Measurements from ENCODE around the gene PAOX. TPM values are rescaled to one million over a fixed set of nuclear protein-coding genes. Genes with fewer than 3 reads are reported as not detected.
"Not testable (repeated sequence)": the region's sequence is repeated elsewhere in the genome, so short reads cannot be mapped to it uniquely, and the experiment has no call there.

PAOX gene
- total RNA-seq, 1 donor from 2014 or later, result 3.4 TPM

DNA sequence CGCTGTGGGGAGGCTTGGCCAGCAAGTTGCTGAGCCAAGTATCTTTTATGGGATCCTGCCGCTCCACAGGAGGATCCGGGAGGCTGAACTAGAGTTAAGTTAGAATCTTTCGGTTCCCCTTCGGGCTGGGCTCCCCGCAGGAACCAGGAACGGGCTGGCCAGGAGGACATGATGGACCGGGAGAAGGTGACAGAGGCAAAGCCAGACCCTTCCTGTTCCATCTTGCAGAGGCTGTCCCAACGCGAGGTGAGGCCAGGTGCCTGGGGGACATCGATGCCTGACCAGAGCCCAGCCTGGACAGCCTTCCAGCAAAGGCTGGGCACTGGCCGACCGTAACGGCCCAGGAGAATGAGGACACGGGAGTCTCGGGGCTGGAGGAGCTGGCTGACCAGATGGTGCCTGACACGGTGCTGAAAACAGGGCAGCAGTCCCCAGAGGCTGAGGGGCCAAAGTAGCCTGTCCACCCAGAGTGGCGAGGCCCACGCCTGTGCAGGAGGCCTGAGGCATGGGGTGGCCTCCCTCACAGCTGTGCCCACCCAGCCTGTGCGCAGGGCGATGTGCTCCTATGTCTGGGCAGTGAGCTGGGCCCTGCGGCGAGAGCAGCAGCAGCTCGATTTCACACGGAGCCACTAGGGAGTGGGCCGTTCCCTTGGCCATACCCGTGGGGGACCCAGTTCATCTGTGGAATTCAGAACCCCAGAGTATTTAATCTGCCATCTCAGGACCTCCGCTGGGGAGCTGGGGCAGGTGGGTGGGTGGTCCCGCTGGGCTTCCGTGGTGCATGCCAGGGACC lies 1.8 kb upstream of the PAOX start:
- intact Hi-C loops (cut with DNase I), result no loop called here
- ATAC-seq (ENCODE audit: poor library complexity), result no peak
- no peak for DNase-seq

DNA sequence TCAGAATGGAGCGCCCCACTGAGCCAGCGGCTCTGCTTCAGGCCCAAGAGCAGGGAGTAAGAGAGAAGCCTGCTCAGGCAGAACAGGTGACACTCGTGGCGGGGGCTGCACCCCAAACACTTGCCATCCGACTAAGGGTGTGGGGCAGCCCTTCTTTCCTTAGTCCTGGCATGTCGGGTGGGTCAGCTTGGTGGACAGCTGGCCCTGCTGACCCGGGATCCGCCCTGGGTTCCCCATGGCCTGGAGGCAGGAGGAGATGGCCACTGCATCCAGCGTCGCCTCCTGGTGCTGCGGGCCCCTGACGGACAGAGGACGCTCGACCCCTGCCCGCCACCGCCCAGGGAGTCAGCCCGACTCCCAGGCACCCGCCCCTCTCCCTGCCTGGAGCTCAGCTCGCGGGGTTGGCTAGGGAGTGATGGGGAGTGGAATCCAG lies 1.2 kb upstream of the PAOX start:
- ATAC-seq (ENCODE audit: poor library complexity), result peak; percentile 6
- intact Hi-C loops (cut with DNase I), result no loop called here
- no peak for DNase-seq

- DNase-seq (peak; percentile 85), ATAC-seq (ENCODE audit: poor library complexity) (peak; percentile 88)
- intact Hi-C loops (cut with DNase I), result no loop called here
Observed at GRCh38 chr10:133378251-133379096, 588 bp upstream of the PAOX start.

DNA sequence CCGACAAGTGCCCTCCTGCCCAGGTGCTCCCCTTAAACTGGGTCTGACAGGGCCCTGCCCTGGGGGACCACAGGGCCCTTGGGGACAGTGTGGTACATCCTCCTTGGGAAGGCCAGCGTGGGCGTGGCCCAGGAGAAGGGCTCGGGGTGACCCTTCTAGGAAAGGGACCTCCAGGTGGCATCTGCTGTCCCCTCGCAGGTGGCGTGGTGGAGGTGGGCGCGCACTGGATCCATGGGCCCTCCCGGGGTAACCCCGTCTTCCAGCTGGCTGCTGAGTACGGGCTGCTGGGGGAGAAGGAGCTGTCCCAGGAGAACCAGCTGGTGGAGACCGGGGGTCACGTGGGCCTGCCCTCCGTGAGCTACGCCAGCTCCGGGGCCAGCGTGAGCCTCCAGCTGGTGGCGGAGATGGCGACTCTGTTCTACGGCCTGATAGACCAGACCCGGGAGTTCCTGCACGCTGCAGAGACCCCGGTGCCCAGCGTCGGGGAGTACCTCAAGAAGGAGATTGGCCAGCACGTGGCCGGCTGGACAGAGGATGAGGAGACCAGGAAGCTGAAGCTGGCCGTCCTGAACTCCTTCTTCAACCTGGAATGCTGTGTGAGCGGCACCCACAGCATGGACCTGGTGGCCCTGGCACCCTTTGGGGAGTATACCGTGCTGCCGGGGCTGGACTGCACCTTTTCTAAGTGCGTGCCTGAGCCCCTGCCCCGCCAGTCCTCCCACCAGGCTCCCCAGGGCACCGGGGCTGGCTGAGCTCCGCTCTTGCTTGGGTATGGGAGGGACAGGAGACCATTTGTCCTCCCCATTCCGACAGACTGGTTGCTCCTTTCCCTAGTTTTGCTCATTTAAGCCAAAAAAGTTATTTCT lies 972 bp downstream of the PAOX start:
- DNase-seq (no peak), ATAC-seq (ENCODE audit: poor library complexity) (peak; percentile 5)
- intact Hi-C loops (cut with DNase I), result no loop called here

GRCh38 chr10:133381036-133381435 lies 2.0 kb downstream of the PAOX start:
- intact Hi-C loops (cut with DNase I), result no loop called here
- DNase-seq, result no peak
- no peak for ATAC-seq (ENCODE audit: poor library complexity)

DNA sequence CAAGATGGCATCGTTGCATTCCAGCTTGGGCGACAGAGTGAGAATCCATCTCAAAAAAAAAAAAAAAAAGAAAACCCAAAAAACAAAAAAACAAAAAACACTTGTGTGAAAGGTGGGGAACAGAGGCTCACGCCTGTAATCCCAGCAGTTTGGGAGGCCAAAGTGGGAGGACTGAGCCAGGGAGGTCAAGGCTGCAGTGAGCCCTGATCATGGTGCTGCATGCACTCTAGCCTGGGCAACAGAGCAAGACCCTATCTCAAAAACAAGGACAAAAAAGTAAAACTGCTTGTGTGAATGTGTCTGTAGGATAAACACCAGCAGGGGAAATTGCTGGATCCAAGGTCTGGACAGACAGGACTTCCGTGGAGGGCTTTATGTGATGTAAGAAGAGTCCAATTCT lies 4.5 kb downstream of the PAOX start:
- ATAC-seq (ENCODE audit: poor library complexity), result no peak
- intact Hi-C loops (cut with DNase I), result no loop called here
- no peak for DNase-seq

DNA sequence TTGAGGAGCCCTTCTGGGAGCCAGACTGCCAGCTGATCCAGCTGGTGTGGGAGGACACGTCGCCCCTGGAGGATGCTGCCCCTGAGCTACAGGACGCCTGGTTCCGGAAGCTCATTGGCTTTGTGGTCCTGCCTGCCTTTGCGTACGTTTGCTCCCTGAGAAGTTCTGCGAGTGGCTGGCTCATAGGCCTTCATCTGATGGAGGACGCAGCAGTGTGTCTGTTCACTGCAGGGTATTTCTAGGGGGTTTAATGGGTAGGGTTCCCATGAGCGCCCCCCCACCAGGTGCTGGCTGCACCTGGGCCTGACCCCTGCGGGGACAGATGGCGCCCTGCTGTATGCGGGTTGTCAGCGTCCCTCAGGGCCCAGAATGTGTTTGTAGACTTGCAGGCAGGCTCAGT lies 5.0 kb downstream of the PAOX start:
- DNase-seq, result no peak
- intact Hi-C loops (cut with DNase I), result no loop called here
- ATAC-seq (ENCODE audit: poor library complexity), result no peak

- ATAC-seq (ENCODE audit: poor library complexity) (no peak), DNase-seq (no peak)
- intact Hi-C loops (cut with DNase I), result no loop called here
Observed at GRCh38 chr10:133385214-133385613, 6.2 kb downstream of the PAOX start.

DNA sequence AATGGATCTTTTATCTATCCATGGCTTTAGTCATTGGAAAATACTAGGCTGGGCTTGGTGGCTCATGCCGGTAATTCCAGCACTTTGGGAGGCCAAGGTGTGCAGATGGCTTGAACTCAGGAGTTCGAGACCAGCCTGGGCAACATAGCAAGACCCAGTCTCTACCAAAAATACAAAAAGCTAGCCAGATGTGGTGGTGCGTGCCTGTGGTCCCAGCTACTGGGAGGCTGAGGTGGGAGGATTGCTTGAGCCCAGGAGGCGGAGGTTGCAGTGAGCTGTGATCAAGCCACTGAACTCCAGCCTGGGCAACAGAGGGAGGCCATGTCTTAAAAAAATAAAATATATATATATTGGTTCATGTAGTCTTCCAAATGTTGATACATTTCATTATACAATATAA lies 7.9 kb downstream of the PAOX start:
- DNase-seq; ATAC-seq (ENCODE audit: poor library complexity); intact Hi-C loops (cut with DNase I): not testable (repeated sequence)

DNA sequence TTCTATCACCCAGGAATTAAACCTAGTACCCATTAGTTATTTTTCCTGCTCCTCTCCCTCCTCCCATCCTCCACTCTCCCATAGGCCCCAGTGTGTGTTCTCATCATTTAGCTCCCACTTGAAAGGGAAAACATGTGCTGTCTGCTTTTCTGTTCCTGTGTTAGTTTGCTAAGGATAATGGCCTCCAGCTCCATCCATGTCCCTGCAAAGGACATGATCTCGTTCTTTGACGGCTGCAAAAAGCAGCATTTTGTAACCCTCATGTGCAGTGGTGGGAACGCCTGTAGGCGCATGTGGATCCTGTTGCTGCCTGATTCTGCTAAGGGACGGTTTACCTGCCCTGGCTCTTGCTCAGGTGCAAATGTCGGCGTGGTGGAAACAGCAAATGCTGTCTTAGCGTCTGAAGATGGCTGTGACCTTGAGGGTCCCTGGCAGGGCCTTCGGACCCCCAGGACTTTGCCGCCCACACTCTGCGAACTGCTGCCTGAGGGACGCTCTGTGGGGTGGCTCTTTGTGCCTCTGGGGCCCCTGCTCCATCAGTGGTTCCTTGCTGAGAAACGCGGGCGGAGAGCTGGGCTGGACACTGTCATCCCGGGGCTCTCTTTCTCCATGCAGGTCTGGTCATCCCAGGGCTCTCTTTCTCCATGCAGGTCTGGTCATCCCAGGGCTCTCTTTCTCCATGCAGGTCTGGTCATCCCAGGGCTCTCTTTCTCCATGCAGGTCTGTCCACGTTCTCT lies 9.3 kb downstream of the PAOX start:
- intact Hi-C loops (cut with DNase I), result no loop called here
- DNase-seq, result no peak
- no peak for ATAC-seq (ENCODE audit: poor library complexity)

GRCh38 chr10:133388973-133389818 lies 10.1 kb downstream of the PAOX start:
- DNase-seq (no peak), ATAC-seq (ENCODE audit: poor library complexity) (no peak)
- intact Hi-C loops (cut with DNase I), result no loop called here

GRCh38 chr10:133390597-133391248 lies 11.7 kb downstream of the PAOX start:
- DNase-seq, result no peak

GRCh38 chr10:133391249-133391635 lies 12.2 kb downstream of the PAOX start:
- ATAC-seq (ENCODE audit: poor library complexity) (no peak), DNase-seq (no peak)
- intact Hi-C loops (cut with DNase I), result no loop called here

More at GRCh38 chr10:133390597-133391248, 11.7 kb downstream of the PAOX start:
- ATAC-seq (ENCODE audit: poor library complexity), result no peak
- intact Hi-C loops (cut with DNase I), result no loop called here

- intact Hi-C loops (cut with DNase I), result no loop called here
- DNase-seq (no peak), ATAC-seq (ENCODE audit: poor library complexity) (no peak)
Observed at GRCh38 chr10:133391761-133392518, 12.9 kb downstream of the PAOX start.

DNA sequence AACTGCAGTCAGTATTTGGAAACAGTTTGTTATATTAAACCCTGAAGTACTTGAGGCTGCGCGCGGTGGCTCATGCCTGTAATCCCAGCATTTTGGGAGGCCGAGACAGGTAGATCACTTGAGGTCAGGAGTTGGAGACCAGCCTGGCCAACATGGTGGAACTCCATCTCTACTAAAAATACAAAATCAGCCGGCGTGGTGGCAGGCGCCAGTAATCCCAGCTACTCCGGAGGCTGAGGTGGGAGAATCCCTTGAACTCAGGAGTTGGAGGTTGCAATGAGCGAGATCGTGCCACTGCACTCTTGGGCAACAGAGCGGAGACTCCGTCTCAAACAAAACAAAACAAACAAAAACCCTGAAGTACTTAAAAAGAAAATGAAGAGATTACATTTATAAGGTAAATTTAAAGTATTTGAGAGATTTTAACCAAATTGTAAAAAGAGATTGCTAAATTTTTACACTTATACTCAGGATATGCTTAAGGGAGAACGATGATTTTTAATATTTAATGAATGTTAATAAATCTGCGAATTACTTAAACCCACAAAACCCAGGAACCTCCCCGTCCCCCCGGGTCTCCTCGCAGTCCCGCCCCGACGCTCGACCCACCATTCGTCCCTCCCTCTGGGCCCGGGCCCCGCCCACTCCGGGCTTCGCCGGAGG lies 14.5 kb downstream of the PAOX start:
- DNase-seq, result no peak
- intact Hi-C loops (cut with DNase I), result no loop called here
- no peak for ATAC-seq (ENCODE audit: poor library complexity)
